NT2/D1 (cell line): ENCODE results near the gene HSD17B2.

Experiments used
- DNase-seq: peaks from one replicate; pipeline ENCODE4 v3.0.0-alpha.2; 2011; ENCODE audit warnings: low read depth, low spot score
- H3K27me3 ChIP-seq: 2 replicates; pipeline ENCODE4 v1.6.0; 2011; ENCODE audit warnings: mild to moderate bottlenecking; ENCODE audit not compliant: insufficient read length, insufficient read depth
- H3K36me3 ChIP-seq: 2 replicates; pipeline ENCODE4 v1.6.1; 2011; ENCODE audit warnings: mild to moderate bottlenecking, low read length, mixed read lengths; ENCODE audit not compliant: insufficient read depth, insufficient read length
- H3K4me1 ChIP-seq: 2 replicates; pipeline ENCODE4 v1.5.1; 2011; ENCODE audit not compliant: insufficient read depth, insufficient read length
- H3K4me3 ChIP-seq: 2 replicates; pipeline ENCODE4 v1.5.1; 2011; ENCODE audit warnings: low read depth; ENCODE audit not compliant: insufficient read length
- H3K9ac ChIP-seq: 2 replicates; pipeline ENCODE4 v1.6.0; 2011; ENCODE audit warnings: low read depth; ENCODE audit not compliant: insufficient read length
- H3K9me3 ChIP-seq: 2 replicates; pipeline ENCODE4 v1.5.1; 2011; ENCODE audit warnings: mild to moderate bottlenecking, low read length; ENCODE audit not compliant: insufficient read depth
- SUZ12 ChIP-seq: IDR thresholded peaks from 2 replicates; pipeline ENCODE4 v1.6.1; 2011; ENCODE audit not compliant: insufficient read length, insufficient read depth; ENCODE audit errors: extremely low read depth
- YY1 ChIP-seq: IDR thresholded peaks from 2 replicates; pipeline ENCODE4 v1.6.1; 2011; ENCODE audit not compliant: insufficient read length, insufficient read depth
- ZNF274 ChIP-seq: IDR thresholded peaks from 2 replicates; pipeline ENCODE4 v1.6.1; 2011; ENCODE audit warnings: mild to moderate bottlenecking, low read depth, low read length

The HSD17B2 gene

GRCh38 chr16:82147546-82147945 lies 112.5 kb downstream of the HSD17B2 start:
- Histone ChIP-seq H3K27me3 (no peaks in the 10 kb centered on the region), H3K4me3 (no peak overlapping the region), H3K9ac (no peak overlapping the region), H3K9me3 (0 out of 2 replicates have a peak, but pooled peaks cover 5% of the 10 kb centered on the region), H3K4me1 (no peaks in the 10 kb centered on the region), H3K36me3 (peaks cover 66% of the 10 kb centered on the region)
- no peak for DNase-seq
- no peak for TF ChIP-seq YY1
- no peak for TF ChIP-seq SUZ12
- no peak for TF ChIP-seq ZNF274
